ENCODE data around the gene SAG.

SAG gene

DNA sequence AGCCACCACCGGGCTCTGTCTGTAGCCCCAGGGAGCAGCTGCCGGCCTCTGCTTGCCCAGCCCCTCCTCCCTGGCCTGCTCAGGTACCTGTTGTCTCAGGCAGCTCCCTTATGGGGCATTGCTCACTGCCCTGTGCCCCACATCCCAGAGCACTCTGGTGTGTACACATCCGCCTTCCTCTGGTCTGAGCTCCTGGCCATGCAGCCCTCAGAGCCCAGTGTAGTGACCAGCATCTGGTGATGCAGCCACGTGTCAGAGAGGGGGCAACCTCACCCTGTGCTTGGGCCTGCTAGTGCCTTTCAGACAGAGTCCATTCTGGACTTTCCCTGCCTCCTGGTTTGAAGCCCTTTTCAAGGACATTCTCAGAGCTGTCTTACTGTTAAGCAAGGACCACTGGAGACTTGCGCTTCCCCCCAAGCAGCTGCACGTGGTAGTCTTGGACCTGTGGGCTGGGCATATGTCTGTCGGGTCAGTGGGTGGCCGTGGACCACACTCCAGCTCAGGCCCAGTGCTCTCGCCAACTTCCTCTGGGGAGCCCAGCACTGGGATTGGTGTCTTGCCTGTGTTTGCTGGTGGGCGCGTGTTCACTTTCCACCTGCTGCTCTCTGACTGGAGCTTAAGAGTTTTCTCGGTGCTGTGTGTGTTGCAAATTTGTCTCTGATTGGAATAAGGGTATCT is 77.3 kb downstream of the SAG start:
- no peak for DNase-seq

DNA sequence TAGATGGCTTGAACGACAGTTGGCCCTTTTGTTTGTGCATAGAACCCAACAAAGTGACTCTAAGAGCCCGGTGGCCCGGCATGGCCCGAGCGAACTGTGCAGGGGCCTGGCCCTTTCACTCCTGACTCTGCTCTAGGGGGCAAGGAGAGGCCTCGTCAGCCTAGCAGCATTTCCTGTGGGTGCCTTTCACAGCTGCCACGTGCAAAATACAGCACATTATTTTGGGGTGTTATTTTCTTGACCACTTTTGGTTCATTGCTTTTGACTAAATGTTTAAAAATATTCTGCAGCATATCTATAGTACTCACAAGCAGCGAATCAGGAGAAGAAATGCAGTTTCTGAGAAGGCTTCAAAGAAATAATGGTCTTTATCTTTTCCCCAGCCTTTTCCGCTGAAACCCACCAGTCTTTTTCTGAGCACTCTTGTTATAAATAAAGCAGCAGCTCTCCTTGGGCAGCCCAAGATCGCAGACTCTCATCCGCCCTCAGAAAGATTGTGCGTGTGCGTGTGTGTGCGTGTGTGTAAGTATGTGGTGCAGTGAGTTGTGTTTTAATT is 78.0 kb downstream of the SAG start:
- DNase-seq, result no peak

DNA sequence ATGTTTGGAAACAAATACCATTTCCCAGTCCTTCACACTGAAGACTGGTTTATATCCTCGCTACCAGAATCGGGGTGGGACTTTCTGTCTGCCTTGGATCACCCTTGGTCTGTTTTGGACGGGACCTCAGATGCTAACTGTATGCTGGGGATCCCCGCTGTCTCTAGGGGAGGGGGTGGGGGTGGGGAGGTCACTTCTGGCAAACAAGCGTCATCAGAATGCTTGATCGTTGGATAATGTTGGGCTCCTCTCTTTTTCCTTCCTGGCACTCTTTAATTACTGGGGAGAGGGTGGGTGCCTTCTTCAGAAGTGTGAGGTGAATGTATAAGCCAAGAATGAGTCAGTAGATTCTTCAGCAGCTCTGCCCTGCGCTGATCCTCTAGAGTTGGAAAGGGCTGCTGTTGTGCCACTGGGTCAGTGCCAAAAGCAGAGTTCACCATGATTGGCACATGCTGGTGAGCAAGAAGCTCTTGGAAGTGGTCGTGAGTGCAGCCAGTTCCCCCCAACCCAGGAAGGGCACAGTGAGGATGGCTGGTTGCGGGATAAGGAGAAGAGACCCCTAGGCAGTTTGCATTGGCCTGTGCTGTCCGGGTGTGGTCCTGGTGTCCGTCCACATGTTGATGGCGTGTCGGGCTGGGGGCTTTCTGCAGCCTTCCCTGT is 78.9 kb downstream of the SAG start:
- no peak for DNase-seq

DNA sequence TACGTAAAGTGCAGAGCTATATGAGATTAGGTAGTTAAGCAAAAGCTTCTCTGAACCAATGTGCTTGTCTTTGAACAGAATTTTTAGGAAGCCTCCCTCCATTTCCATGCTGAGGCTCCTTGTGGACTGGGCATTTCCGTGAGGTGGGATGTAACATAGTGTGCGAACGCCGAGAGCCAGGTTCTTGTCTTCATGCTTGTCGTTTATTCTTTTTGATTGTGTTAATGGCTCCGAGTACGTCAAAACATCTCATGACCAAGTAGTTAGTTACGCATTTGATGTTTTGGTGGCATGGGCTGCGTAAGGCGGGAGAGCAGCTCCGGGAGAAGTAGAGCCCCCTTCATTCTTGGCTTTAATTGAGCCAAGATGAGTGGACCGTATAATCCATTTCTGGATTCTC is 79.6 kb downstream of the SAG start:
- no peak for DNase-seq

DNA sequence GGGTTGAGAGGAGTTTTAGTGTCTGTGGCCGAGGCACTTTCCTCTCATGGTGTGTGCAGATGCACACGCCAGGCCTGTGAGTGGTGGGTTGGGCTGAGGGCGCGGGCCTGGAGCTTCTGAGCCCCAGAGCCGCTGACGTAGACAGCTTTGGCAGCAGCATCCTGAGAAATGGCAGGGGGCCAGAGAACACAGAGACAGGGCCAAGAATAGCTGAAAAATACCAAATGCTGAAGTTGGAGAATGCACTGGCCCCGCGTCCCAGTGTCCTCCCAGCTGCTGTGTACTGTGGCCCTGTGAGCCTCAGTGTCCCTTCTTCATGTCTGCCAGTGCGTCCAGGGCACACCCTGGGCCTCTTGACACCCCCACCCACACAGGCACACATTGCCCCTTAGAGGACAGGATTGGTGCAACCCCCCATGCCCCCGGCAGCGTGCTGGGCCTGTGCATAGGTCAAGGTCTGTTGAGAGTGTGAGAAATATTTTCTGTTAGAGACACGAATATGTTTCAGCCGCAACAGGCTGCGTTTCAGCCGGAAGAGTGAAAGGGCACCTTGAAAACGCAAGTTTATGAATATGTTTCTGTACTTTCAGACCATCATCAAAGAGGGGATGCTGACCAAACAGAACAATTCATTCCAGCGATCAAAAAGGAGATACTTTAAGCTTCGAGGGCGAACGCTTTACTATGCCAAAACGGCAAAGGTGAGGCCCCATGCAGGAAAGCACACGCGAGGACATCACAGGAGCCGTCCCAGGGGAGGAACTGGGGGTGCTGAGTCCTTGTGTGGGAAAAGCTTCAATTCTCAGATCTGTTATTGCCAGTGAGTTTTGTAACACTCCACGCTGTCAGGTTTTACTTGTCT is 80.3 kb downstream of the SAG start:
- no peak for DNase-seq

DNA sequence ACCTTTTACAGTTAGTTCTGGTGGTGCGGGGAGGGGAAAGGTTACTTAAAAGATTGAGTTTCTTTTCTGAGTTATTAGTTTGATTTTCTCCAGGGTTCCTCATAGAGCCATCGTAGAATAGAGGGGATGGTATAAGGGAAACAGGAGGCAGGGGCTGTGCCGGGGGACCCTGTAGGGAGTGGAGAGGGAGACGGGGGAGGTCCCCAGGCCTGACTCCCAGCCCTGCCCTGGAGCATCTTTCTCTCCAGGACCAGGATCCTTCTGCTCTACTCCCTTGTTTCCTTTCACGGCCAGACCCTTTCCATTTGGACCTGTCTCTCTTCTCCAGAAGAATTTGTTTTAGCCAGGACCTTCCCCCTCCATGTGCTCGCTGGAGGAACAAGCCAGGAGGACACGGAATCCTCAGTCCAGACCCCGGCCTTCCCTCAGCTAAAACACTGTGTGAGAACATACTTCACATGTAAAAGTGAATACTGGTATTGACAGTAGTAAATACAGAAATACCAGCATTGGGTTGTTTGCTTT is 82.0 kb downstream of the SAG start:
- no peak for DNase-seq

DNA sequence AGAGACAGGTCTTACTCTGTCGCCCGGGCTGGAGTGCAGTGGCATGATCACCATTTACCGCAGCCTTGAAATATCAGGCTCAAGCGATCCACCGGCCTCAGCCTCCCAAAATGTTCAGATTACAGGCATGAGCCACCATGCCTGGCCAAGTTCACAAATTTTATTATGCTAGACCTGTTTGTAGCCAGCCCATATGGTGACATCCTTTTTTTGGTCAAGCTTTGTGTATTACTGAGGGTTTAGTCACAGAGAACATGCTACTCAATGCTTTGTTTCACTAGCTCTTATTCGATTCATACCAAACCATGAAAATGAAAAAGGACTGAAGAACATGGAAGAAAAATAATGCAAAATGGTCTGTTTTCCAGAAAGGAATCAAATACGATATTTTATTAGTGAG is 88.1 kb downstream of the SAG start:
- DNase-seq, result no peak

Measured in SIG-M5 (cell line).